Chondrocyte (in vitro differentiated cells): ENCODE results near the gene MED13L. TPM values are rescaled to one million over a fixed set of nuclear protein-coding genes. Genes with fewer than 3 reads are reported as not detected.

Source experiments
- DNase-seq: peaks from one replicate; pipeline ENCODE4 v3.0.0; 2021; ENCODE audit warnings: mixed read lengths, low spot score
- H3K27ac Mint-ChIP-seq: one replicate; pipeline ENCODE4 v1.8.0; 2021; ENCODE audit warnings: mild to moderate bottlenecking, moderate library complexity, mixed read lengths; ENCODE audit not compliant: unreplicated experiment
- H3K27me3 Mint-ChIP-seq: 2 replicates; pipeline ENCODE4 v1.8.0; 2021; ENCODE audit warnings: low read depth, mixed read lengths
- H3K36me3 Mint-ChIP-seq: 2 replicates; pipeline ENCODE4 v1.8.0; 2021; ENCODE audit warnings: low read depth, mixed read lengths
- H3K4me1 Mint-ChIP-seq: 2 replicates; pipeline ENCODE4 v1.8.0; 2021; ENCODE audit warnings: low read depth, mild to moderate bottlenecking, mixed read lengths
- H3K4me3 Mint-ChIP-seq: one replicate; pipeline ENCODE4 v1.8.0; 2021; ENCODE audit warnings: mild to moderate bottlenecking, moderate library complexity, mixed read lengths; ENCODE audit not compliant: unreplicated experiment
- H3K9me3 Mint-ChIP-seq: 2 replicates; pipeline ENCODE4 v1.8.0; 2021; ENCODE audit warnings: low read depth, mixed read lengths
- CTCF ChIP-seq: fragments of 200-600 bp; sonication (generic); IDR thresholded peaks from 2 replicates; pipeline ENCODE4 v1.5.0; 2021; ENCODE audit warnings: antibody characterized with exemption, mild to moderate bottlenecking, moderate library complexity
- total RNA-seq: library from RNA; stranded (reverse); gene quantifications from 3 replicates; pipeline ENCODE4 v1.2.1, GENCODE V29; 2021

Gene MED13L
- total RNA-seq, 1 donor from 2014 or later, result 162 TPM

DNA sequence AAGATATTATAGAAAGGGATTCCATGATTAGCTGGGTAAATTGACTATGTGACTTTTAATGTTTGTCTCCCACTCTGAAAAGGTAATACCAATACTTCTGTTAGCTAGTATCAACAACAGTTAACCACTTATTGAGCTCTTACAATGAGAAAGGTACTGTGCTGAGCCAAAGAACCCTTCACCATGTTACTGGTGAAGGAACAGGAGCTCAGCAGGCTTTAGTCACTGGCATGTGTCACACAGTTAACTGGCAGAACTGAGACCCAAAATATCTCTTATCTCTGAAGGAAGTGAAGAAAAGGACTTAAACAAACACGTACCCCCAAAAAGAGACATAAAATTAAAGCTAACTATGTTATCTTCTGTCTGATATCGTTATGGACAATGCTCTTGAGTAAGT is 170.6 kb downstream of the MED13L start:
- no peak for DNase-seq
- H3K27ac Mint-ChIP-seq, result no peak overlapping the region

DNA sequence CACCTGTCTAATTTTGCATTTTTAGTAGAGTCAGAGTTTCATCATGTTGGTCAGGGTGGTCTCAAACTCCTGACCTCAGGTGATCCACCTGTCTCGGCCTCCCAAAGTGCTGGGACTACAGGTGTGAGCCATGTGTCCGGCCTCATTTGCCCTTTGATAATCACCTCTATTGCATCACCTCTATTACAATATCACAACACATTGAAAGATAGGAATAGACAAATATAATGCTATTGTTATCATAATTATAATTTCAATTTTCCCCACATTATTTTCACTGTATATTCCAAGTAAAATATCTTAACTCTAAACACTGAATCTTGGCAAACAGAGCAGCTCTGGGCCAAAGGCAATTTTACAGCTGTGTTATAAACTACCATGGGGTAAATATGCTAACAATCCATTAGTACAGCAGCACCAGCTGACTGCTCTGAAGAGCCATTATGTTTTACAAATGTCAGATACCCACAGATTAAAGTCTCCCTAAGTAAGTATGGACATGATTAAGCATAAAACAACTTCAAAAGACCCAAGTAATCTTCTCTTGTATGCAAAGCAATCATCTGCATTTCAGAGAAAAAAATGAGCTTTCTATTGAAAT is 173.2 kb downstream of the MED13L start:
- Mint-ChIP-seq H3K27me3 (no peaks in the 10 kb centered on the region), H3K9me3 (no peaks in the 10 kb centered on the region), H3K36me3 (peaks cover 6% of the 10 kb centered on the region), H3K4me1 (peaks cover 33% of the 10 kb centered on the region), H3K4me3 (no peak overlapping the region), H3K27ac (no peak overlapping the region)
- TF ChIP-seq CTCF, result no peak
- no peak for DNase-seq

More for the DNA sequence above, 170.6 kb downstream of the MED13L start:
- no peak for TF ChIP-seq CTCF
- H3K9me3 Mint-ChIP-seq, result no peaks in the 10 kb centered on the region
- H3K27me3 Mint-ChIP-seq, result no peaks in the 10 kb centered on the region
- peaks cover 7% of the 10 kb centered on the region for H3K36me3 Mint-ChIP-seq
- no peak overlapping the region for H3K4me3 Mint-ChIP-seq
- H3K4me1 Mint-ChIP-seq, result peaks cover 41% of the 10 kb centered on the region

- TF ChIP-seq CTCF, result no peak
- Mint-ChIP-seq H3K27ac (no peak overlapping the region), H3K4me3 (no peak overlapping the region), H3K4me1 (peaks cover 33% of the 10 kb centered on the region), H3K36me3 (peaks cover 6% of the 10 kb centered on the region), H3K27me3 (no peaks in the 10 kb centered on the region), H3K9me3 (no peaks in the 10 kb centered on the region)
- DNase-seq, result no peak
Measured at GRCh38 chr12:116101991-116102390, 175.5 kb downstream of the MED13L start.

DNA sequence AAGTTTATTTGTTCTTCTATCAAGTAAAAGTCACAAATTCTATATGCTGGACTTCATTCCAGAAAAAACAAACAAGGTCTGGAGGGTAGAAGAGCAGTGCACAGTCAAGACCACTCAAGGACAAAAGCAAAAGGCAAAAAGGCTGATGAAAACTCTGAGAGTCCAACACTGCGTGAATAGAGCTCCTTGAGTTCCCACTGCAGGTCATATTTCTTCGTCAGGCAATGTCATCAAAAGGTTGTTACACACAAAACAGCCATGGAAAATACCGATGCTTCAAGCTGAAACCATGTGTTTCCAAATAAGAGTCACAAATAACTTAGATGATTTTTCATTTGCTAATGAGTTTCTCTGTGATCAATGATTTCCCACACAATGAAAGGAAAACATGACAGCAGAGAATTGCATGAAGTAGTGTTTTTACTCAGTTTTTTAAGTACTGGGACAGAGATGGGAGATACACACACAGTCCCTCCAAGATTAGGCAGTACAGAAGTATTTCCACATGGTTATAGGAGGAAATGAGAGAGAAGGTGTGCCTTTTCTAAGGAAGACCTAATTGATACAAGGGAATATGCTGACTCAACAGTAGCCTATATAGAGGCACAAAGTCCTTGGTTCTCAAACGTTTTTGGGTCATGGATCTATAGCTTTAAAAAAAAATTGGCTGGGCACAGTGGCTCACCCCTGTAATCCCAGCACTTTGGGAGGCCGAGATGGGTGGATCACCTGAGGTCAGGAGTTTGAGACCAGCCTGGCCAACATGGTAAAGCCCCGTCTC is 177.7 kb downstream of the MED13L start:
- peak overlapping the region; percentile 29 for H3K27ac Mint-ChIP-seq

More for the DNA sequence above, 177.7 kb downstream of the MED13L start:
- no peak for DNase-seq
- TF ChIP-seq CTCF, result no peak
- Mint-ChIP-seq H3K4me1 (peaks cover 32% of the 10 kb centered on the region), H3K4me3 (no peak overlapping the region), H3K27me3 (no peaks in the 10 kb centered on the region), H3K36me3 (peaks cover 2% of the 10 kb centered on the region), H3K9me3 (no peaks in the 10 kb centered on the region)
